Choroid plexus epithelial cell (primary cell): ENCODE results near the gene DYRK1A.

ENCODE experiments used
- DNase-seq: peaks from one replicate; pipeline ENCODE4 v3.0.0-alpha.2; 2010; ENCODE audit warnings: low read depth
- H3K4me3 ChIP-seq: 2 replicates; pipeline ENCODE4 v1.5.1; 2011; ENCODE audit warnings: low read depth, mild to moderate bottlenecking, control low read depth, low read length, moderate library complexity
- TF ChIP-seq, protein P1 (sequence below): conservative IDR thresholded peaks from 2 replicates; pipeline ENCODE4 v1.5.1; 2011; ENCODE audit warnings: low read depth, mild to moderate bottlenecking, control low read depth, inconsistent platforms, low read length, moderate library complexity

Gene DYRK1A

DNA sequence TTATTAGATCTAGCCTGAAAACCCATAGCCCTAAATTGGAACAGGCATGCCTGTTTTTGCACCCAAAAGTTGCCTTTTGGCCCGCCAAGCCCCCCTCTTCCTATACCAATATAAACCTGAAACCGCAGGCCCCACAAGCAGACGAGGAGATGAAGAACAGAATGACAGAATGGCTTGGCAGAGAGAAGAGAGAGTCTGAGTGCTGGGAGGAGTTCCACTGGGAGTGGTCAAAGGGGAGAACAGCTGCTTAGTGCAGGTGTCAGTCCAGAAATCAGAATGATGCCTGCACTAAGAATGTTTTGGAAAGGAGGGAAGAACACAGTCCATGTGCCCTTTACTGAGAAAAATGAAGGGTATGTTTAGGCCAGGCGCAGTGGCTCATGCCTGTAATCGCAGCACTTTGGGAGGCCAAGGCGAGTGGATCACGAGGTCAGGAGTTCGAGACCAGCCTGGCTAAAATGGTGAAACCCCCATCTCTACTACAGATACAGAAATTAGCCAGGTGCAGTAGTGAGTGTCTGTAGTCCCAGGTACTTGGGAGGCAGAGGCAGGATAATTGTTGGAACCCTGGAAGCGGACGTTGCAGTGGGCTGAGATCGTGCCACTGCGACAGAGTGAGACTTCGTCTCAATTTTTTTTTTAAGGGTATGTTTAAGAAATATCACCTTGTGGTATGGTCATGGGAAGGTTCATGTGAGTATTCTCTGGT is 9.4 kb downstream of the DYRK1A start:
- H3K4me3 ChIP-seq = no peak overlapping the region
- DNase-seq = no peak
- TF ChIP-seq, protein P1, sequence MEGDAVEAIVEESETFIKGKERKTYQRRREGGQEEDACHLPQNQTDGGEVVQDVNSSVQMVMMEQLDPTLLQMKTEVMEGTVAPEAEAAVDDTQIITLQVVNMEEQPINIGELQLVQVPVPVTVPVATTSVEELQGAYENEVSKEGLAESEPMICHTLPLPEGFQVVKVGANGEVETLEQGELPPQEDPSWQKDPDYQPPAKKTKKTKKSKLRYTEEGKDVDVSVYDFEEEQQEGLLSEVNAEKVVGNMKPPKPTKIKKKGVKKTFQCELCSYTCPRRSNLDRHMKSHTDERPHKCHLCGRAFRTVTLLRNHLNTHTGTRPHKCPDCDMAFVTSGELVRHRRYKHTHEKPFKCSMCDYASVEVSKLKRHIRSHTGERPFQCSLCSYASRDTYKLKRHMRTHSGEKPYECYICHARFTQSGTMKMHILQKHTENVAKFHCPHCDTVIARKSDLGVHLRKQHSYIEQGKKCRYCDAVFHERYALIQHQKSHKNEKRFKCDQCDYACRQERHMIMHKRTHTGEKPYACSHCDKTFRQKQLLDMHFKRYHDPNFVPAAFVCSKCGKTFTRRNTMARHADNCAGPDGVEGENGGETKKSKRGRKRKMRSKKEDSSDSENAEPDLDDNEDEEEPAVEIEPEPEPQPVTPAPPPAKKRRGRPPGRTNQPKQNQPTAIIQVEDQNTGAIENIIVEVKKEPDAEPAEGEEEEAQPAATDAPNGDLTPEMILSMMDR = no peak

DNA sequence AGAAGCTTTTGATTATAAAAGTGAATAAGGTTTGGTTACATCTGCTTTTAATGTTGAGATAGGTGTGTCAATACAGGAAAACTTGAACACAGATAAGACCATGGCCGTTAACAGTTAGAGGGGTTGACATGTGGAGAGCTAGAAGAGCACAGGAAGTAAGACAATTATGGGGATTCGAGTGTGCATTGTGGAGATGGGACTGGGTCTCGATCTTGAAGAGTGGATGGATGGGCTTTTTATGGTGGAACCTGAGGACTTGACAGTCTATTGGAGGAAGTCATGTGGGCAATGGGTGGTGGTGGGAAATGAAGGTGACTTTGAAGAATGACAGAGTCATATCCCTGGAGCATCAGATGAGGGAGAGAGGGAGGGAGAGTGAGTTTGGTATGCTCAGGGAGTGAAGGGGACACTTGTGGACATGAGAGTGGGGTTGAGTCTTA is 12.1 kb downstream of the DYRK1A start:
- H3K4me3 ChIP-seq = no peak overlapping the region
- TF ChIP-seq, protein P1 = no peak
- no peak for DNase-seq

DNA sequence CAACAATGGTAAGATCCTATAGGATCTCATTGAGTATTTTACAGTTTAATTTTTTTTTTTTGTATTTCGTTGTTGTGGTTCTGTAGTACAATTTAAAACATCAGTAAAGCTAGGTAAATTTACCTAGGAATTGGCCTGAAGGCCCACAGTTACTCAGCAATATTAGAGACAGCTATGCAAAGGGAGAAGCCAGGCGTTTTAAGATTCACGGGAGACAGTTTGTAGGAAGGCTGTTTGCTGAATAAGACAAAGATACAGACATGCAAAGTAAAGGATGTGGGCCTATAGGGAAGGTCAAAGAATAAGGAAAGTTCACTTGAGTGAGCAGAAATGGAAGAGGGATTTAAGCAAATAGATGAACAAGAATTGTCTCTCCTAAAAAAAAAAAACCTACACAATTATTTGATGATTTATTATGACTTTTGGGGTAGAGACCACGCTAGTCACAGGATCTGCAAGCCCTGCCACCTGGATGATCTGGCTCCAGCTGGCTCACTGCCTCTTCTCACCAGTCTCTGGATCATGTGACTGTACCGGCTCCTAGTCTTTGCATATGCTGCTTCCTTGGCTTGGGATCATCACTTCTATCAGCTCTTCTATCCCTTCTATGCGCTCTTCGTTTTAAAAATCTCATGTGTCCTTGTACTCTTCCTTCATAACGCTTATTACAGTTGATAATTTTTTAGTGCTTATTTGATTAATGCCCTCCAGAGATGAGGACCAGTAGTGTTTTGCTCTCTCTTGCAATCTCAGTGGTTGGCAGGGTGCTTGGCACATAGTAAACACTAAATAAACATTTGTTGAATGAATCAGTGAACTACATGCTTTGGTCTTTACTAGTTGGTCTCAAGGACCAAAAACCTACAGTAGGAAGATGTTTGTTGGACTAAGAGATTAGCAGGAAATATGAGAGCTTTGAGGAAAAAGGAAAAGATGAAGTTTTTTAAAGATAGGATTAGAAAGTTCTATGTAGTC is 14.1 kb downstream of the DYRK1A start:
- TF ChIP-seq, protein P1 = no peak
- H3K4me3 ChIP-seq = no peak overlapping the region
- no peak for DNase-seq

DNA sequence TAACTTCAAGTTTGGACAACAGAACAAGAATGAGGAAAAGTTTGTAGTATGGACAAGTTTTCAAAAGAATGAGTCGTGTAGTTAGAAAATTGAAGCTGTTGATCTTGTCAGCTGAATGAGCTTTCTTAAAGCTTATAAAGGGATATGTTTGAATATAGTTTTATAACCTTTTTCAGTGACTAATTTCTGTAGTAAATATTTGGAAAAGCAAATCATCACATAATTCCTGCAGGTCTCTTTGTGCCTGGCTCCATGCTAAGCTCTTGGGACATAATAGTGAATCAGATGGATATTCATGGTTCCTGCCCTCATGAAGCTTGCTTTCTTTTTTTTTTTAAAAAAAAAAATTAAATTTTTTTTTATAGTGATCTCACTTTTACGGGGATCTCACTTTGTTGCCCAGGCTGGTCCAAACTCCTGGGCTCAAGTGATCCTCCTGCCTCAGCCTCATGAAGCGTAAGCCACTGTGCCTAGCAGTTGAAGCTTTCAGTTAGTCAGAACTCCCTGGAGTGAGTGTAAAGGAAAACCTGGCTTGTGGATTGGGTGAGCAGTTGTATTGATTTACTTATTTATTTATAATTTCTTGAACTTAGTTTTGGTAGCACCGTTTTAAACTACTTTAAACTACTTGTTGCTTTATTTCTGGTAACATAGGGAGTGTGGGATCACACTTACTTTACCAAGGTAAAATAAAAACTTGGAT is 15.5 kb downstream of the DYRK1A start:
- DNase-seq = no peak
- no peak overlapping the region for H3K4me3 ChIP-seq
- TF ChIP-seq, protein P1 = no peak

DNA sequence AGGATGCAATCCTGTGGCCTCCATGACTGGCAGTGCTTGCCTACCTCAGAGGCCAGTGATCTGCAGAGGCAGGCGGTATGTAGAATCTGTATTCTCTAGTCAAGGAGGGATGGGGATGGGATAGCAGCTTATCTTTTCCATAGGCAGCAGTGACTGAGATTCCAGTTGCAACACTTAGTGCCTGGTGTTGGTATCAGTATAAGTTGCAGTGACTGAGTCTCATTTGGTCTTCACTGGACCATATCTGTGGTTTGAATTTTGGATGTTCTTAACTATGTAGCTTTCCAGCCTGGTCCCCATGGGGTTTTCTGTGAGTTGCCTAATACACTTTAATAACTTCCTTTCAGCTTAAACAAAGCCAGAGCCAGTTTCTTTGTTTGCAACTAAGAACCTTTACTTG is 16.5 kb downstream of the DYRK1A start:
- TF ChIP-seq, protein P1 = no peak
- no peak overlapping the region for H3K4me3 ChIP-seq
- DNase-seq = peak; percentile 28

DNA sequence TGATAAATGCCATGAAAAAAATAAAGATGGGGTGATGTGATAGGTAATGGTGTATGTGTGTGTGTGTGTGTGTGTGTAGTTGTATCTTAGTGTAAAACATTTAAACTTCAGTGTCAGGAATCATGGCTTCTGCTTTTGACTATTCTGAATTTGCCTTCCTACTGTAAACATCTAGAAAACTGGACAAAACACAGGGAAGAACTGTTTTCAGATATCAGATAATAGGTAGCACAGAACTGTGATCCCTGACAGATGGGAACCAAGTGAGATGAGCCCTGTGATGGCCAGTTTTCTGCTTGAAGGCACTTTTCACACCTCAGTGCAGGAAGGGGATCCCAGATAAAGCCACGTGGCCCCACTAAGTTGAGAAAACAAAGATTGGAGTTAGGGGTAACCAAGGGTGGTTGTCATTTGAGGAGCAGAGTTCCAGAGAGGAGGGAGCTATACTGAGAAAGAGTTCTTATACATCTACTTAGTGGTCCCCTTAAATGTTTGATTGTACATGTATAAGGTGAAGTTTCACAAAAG is 17.3 kb downstream of the DYRK1A start:
- DNase-seq = no peak
- no peak overlapping the region for H3K4me3 ChIP-seq
- TF ChIP-seq, protein P1 = no peak
